Coronary artery (tissue), 2 donors: ENCODE measurements around the gene KLRF2.

Experiments used
- DNase-seq: peaks from one replicate; pipeline ENCODE4 v3.0.0-alpha.2; 2017; ENCODE audit warnings: low spot score
- H3K27ac ChIP-seq, 2 donors: fragments of 200-600 bp; sonication (generic); one replicate each; pipeline ENCODE4 v1.5.1; 2016 to 2019
- H3K4me3 ChIP-seq: fragments of 200-600 bp; sonication (generic); 2 replicates; pipeline ENCODE4 v1.5.1; 2016; ENCODE audit warnings: mild to moderate bottlenecking, moderate library complexity
- CTCF ChIP-seq: fragments of 200-600 bp; sonication (generic); IDR thresholded peaks from one replicate; pipeline ENCODE4 v1.5.1; 2019; ENCODE audit warnings: antibody characterized with exemption

Gene KLRF2

GRCh38 chr12:9883175-9883574 lies 1.9 kb downstream of the KLRF2 start:
- H3K27ac ChIP-seq = no peak overlapping the region
- no peak for DNase-seq
- TF ChIP-seq CTCF = no peak
- H3K4me3 ChIP-seq = no peak overlapping the region

- H3K27ac ChIP-seq = no peak overlapping the region
- H3K4me3 ChIP-seq = no peak overlapping the region
- DNase-seq = no peak
- no peak for TF ChIP-seq CTCF
These were observed 7.5 kb downstream of the KLRF2 start for GRCh38 chr12:9888665-9889273.

GRCh38 chr12:9895215-9895971 lies 14.1 kb downstream of the KLRF2 start:
- TF ChIP-seq CTCF = no peak

GRCh38 chr12:9897535-9897934 lies 16.2 kb downstream of the KLRF2 start:
- no peak overlapping the region for H3K27ac ChIP-seq
- DNase-seq = no peak
- H3K4me3 ChIP-seq = no peak overlapping the region
- no peak for TF ChIP-seq CTCF

More at GRCh38 chr12:9895215-9895971, 14.1 kb downstream of the KLRF2 start:
- H3K4me3 ChIP-seq = no peak overlapping the region
- no peak for DNase-seq
- no peak overlapping the region for H3K27ac ChIP-seq

GRCh38 chr12:9899209-9899608 lies 17.9 kb downstream of the KLRF2 start:
- Histone ChIP-seq H3K4me3 (no peak overlapping the region), H3K27ac (no peak overlapping the region)
- DNase-seq = no peak
- no peak for TF ChIP-seq CTCF

- TF ChIP-seq CTCF = no peak
- H3K4me3 ChIP-seq = no peak overlapping the region
These were observed 19.6 kb downstream of the KLRF2 start for GRCh38 chr12:9900930-9901329.

More at GRCh38 chr12:9900930-9901329, 19.6 kb downstream of the KLRF2 start:
- DNase-seq = no peak
- no peak overlapping the region for H3K27ac ChIP-seq
